Measurements from ENCODE around the gene OSBPL1A. TPM values are rescaled to one million over a fixed set of nuclear protein-coding genes. Genes with fewer than 3 reads are reported as not detected.
A peak's percentile ranks its signal among the peaks of the same experiment; 100 is the strongest.

OSBPL1A gene
- total RNA-seq, 1 experiment from 2014 or later: 34.8 TPM

GRCh38 chr18:24268784-24269550 is 128.7 kb downstream of the OSBPL1A start:
- Mint-ChIP-seq H3K4me3 (ENCODE audit: low read depth, unreplicated experiment) (peak overlapping the region; percentile 98), H3K36me3 (ENCODE audit: insufficient read depth, unreplicated experiment) (peaks cover 22% of the 10 kb centered on the region), H3K27me3 (ENCODE audit: unreplicated experiment) (no peaks in the 10 kb centered on the region), H3K9me3 (ENCODE audit: low read depth, unreplicated experiment) (no peaks in the 10 kb centered on the region), H3K27ac (ENCODE audit: unreplicated experiment) (peak overlapping the region; percentile 13), H3K4me1 (ENCODE audit: low read depth, unreplicated experiment) (peaks cover 38% of the 10 kb centered on the region)
- TF ChIP-seq, protein P1, sequence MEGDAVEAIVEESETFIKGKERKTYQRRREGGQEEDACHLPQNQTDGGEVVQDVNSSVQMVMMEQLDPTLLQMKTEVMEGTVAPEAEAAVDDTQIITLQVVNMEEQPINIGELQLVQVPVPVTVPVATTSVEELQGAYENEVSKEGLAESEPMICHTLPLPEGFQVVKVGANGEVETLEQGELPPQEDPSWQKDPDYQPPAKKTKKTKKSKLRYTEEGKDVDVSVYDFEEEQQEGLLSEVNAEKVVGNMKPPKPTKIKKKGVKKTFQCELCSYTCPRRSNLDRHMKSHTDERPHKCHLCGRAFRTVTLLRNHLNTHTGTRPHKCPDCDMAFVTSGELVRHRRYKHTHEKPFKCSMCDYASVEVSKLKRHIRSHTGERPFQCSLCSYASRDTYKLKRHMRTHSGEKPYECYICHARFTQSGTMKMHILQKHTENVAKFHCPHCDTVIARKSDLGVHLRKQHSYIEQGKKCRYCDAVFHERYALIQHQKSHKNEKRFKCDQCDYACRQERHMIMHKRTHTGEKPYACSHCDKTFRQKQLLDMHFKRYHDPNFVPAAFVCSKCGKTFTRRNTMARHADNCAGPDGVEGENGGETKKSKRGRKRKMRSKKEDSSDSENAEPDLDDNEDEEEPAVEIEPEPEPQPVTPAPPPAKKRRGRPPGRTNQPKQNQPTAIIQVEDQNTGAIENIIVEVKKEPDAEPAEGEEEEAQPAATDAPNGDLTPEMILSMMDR (IDR thresholded peaks at IDR 0.05; ENCODE audit: unreplicated experiment): no peak
- no peak for DNase-seq
- no TSS peak for BruUV-seq (replicated peaks)
- CTCF ChIA-PET: interaction anchor here (0.6 to 1.4 kb wide), 2 partner anchors 54 to 57 kb away, joined by 4 to 8 read pairs; no protein-coding TSS in a partner anchor
- intact Hi-C loops (cut with micrococcal nuclease; ENCODE audit: unreplicated experiment): no loop called here

GRCh38 chr18:24267878-24268277 is 129.7 kb downstream of the OSBPL1A start:
- intact Hi-C loops (cut with micrococcal nuclease; ENCODE audit: unreplicated experiment): no loop called here
- TF ChIP-seq, protein P1 (IDR thresholded peaks at IDR 0.05; ENCODE audit: unreplicated experiment): no peak
- Mint-ChIP-seq H3K27me3 (ENCODE audit: unreplicated experiment) (no peaks in the 10 kb centered on the region), H3K4me3 (ENCODE audit: low read depth, unreplicated experiment) (no peak overlapping the region), H3K4me1 (ENCODE audit: low read depth, unreplicated experiment) (peaks cover 31% of the 10 kb centered on the region), H3K27ac (ENCODE audit: unreplicated experiment) (no peak overlapping the region), H3K9me3 (ENCODE audit: low read depth, unreplicated experiment) (no peaks in the 10 kb centered on the region), H3K36me3 (ENCODE audit: insufficient read depth, unreplicated experiment) (peaks cover 22% of the 10 kb centered on the region)
- CTCF ChIA-PET: interaction anchor here (1.3 kb wide), 1 partner anchor 14 kb away, joined by 4 read pairs; no protein-coding TSS in a partner anchor
- DNase-seq: no peak
- no TSS peak for BruUV-seq (replicated peaks)

DNA sequence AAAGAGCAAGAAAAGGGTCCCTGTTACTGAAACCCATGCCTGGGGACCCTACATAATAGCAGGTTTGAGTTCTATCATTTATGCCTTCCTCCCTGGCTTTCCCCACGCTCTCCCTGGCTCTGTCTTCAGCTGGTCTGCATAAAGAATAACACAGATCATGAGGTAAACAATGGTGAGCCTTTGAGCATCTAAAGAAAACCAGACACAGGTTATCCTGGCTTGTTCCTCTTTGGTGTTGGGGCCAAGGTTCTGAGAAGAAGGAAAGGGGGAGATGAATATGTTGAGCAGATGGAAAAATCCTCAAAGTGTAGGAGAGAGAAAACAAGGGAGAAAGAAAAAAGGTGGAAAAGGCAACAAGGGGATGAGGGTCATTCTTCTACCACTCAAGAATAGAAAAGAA is 131.5 kb downstream of the OSBPL1A start:
- Mint-ChIP-seq H3K27ac (ENCODE audit: unreplicated experiment) (no peak overlapping the region), H3K9me3 (ENCODE audit: low read depth, unreplicated experiment) (no peaks in the 10 kb centered on the region), H3K36me3 (ENCODE audit: insufficient read depth, unreplicated experiment) (peaks cover 9% of the 10 kb centered on the region), H3K4me3 (ENCODE audit: low read depth, unreplicated experiment) (no peak overlapping the region), H3K27me3 (ENCODE audit: unreplicated experiment) (no peaks in the 10 kb centered on the region), H3K4me1 (ENCODE audit: low read depth, unreplicated experiment) (peaks cover 31% of the 10 kb centered on the region)
- CTCF ChIA-PET: no interaction called here
- no TSS peak for BruUV-seq (replicated peaks)
- intact Hi-C loops (cut with micrococcal nuclease; ENCODE audit: unreplicated experiment): no loop called here
- TF ChIP-seq, protein P1 (IDR thresholded peaks at IDR 0.05; ENCODE audit: unreplicated experiment): no peak
- DNase-seq: no peak

- CTCF ChIA-PET: no interaction called here
- intact Hi-C loops (cut with micrococcal nuclease; ENCODE audit: unreplicated experiment): no loop called here
- TF ChIP-seq, protein P1 (IDR thresholded peaks at IDR 0.05; ENCODE audit: unreplicated experiment): no peak
- no peak overlapping the region for H3K27ac Mint-ChIP-seq (ENCODE audit: unreplicated experiment)
- H3K4me3 Mint-ChIP-seq (ENCODE audit: low read depth, unreplicated experiment): no peak overlapping the region
- peaks cover 31% of the 10 kb centered on the region for H3K4me1 Mint-ChIP-seq (ENCODE audit: low read depth, unreplicated experiment)
- no TSS peak for BruUV-seq (replicated peaks)
- DNase-seq: no peak
- H3K9me3 Mint-ChIP-seq (ENCODE audit: low read depth, unreplicated experiment): no peaks in the 10 kb centered on the region
- H3K27me3 Mint-ChIP-seq (ENCODE audit: unreplicated experiment): no peaks in the 10 kb centered on the region
- peaks cover 5% of the 10 kb centered on the region for H3K36me3 Mint-ChIP-seq (ENCODE audit: insufficient read depth, unreplicated experiment)
These were observed 132.0 kb downstream of the OSBPL1A start for GRCh38 chr18:24265502-24266064.

Measured in Calu3 (cell line).